ENCODE data around the gene DNAJB11.

GRCh38 chr3:186523022-186523421 lies 47.5 kb upstream of the DNAJB11 start:
- TF ChIP-seq CTCF (IDR thresholded peaks at IDR 0.05; ENCODE audit: insufficient read depth, low read length): no peak
- no peak for TF ChIP-seq POLR2AphosphoS5 (IDR thresholded peaks at IDR 0.05; ENCODE audit: low read depth)
- TF ChIP-seq GABPA (IDR thresholded peaks at IDR 0.05; ENCODE audit: low read depth): no peak

All from HL-60 (cell line).